Epithelial cell of proximal tubule (primary cell): ENCODE measurements around the gene TRPM3. TPM values are rescaled to one million over a fixed set of nuclear protein-coding genes. Genes with fewer than 3 reads are reported as not detected.

ENCODE experiments used
- DNase-seq: peaks from one replicate; pipeline ENCODE4 v3.0.0-alpha.2; 2011; ENCODE audit warnings: low read depth
- H3K4me3 ChIP-seq: 2 replicates; pipeline ENCODE4 v1.5.1; 2011; ENCODE audit warnings: low read depth, mild to moderate bottlenecking, low read length
- total RNA-seq: library from RNA; depleted of rRNA; stranded (reverse); fragments of >200 nt; gene quantifications from 2 replicates; pipeline ENCODE4 v1.2.3, GENCODE V29; 2015
- TF ChIP-seq, protein P1 (sequence below): conservative IDR thresholded peaks from 2 replicates; pipeline ENCODE4 v1.5.1; 2012; ENCODE audit warnings: low read depth, mild to moderate bottlenecking, low read length

TRPM3 gene
- total RNA-seq, 1 donor from 2014 or later, result not detected

DNA sequence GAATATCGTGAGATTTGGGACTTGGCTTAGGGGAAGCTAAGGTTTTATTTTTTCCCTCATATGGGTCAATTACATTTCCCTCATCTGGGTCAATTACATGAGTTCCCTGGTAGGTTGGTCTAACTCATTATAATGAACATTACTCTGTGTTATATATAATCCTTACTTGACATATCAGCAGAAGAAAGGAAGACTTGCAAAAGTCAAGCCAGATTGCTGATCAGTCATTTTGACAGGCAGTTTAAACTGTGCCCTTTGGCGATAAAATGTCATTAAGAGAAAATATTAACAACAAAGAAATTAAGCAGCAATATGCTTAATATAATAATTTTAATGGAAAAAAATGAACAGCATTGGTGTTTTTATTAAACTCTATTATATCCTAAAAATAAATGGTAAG is 23.1 kb upstream of the TRPM3 start:
- TF ChIP-seq, protein P1, sequence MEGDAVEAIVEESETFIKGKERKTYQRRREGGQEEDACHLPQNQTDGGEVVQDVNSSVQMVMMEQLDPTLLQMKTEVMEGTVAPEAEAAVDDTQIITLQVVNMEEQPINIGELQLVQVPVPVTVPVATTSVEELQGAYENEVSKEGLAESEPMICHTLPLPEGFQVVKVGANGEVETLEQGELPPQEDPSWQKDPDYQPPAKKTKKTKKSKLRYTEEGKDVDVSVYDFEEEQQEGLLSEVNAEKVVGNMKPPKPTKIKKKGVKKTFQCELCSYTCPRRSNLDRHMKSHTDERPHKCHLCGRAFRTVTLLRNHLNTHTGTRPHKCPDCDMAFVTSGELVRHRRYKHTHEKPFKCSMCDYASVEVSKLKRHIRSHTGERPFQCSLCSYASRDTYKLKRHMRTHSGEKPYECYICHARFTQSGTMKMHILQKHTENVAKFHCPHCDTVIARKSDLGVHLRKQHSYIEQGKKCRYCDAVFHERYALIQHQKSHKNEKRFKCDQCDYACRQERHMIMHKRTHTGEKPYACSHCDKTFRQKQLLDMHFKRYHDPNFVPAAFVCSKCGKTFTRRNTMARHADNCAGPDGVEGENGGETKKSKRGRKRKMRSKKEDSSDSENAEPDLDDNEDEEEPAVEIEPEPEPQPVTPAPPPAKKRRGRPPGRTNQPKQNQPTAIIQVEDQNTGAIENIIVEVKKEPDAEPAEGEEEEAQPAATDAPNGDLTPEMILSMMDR, result no peak
- no peak overlapping the region for H3K4me3 ChIP-seq
- no peak for DNase-seq

DNA sequence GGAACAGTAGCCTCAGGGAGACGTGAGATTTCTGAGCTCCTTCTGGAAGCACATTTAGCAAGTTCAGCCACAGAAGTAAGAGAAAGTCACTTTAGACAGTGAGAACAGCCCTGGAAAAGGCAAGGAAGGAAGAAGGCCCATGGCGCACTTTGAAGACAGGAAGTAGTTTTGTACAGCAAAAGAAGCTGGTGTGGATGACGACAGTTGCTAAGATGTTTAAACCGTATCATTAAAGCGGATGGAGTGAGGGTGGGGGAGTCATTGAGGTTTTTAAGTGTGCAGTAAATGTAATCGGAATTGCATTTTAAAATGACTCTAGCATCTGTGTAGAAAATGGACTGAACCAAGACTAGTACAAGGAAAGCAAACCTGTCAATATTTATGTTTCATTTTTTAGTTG is 15.3 kb upstream of the TRPM3 start:
- TF ChIP-seq, protein P1, result no peak
- no peak for DNase-seq
- no peak overlapping the region for H3K4me3 ChIP-seq

DNA sequence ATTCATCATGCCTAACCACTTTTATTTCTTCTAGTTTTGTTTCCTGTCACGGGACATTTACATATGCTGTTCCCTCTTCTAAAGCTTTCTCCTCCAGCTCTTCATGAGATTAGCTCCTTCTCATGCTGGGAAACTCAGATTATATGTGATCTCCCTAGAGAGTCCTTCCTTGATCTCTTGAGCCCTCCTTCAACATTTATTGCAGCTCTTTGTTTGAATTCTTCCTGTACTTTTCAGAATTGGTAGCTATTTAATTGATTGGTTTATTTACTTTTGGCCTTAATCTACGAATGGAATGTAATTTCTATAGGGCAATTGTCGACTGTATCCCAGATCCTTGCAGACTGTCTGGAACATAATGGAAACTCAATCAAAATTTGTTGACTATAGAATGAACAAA is 9.7 kb upstream of the TRPM3 start:
- DNase-seq, result no peak
- TF ChIP-seq, protein P1, result no peak

DNA sequence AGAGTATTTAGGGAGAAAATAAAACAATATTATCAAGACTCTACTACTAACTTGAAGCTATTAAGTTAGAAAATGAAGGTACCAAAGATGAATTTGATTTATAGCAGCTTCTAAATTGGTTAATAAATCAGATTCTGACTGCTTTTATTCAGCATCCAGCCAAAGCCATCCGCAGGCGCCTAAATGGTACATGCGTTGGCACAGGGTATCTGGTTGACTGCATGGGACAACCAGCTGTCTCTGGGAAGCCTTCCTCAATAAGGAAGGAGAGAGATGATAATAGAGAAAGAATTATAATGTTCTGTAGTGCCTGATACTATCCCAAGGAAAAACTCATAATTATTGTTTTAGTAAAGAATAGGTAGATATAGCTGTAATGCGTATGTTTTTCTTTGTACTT is 9.1 kb upstream of the TRPM3 start:
- no peak for DNase-seq

More for the DNA sequence above, 9.7 kb upstream of the TRPM3 start:
- no peak overlapping the region for H3K4me3 ChIP-seq

DNA sequence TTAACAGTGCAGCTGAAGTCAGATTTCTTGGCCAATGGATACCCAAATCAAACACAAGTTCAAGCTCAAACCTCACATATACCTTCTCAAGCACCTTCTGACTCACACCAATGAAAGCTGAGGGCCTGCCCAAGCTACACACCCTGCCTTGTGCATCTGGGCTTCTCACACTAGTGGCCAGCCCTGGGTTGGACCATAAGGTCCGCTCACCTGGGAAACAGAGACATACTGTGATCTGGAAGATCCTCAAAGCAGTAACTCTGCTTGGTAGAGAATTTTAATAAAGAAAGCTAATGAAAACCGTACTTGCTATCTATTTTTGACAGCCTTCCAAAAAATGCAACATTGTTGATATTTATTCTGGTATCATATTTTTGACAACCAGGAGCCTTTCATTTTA is 7.4 kb upstream of the TRPM3 start:
- DNase-seq, result no peak
- no peak overlapping the region for H3K4me3 ChIP-seq
- TF ChIP-seq, protein P1, result no peak

More for the DNA sequence above, 9.1 kb upstream of the TRPM3 start:
- no peak overlapping the region for H3K4me3 ChIP-seq
- TF ChIP-seq, protein P1, result no peak

DNA sequence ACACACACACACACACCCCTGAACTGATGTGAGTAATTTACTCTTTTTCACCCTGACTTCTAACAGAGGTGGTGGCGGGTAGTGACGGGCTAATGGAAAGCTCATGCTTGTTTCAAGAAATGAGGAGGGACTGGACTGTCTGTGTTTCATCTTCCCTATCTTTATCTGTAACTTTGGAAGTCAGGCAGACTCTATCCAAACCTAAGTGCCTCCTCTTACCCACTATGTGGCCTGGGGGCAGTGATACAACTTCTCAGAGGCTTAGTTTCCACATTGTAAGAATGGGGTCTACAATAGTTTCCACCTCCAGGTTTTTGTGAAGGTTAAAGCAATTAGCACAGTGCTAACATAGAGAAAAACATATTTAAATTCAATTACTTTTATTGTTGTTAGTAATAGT is 5.9 kb upstream of the TRPM3 start:
- no peak for DNase-seq
- H3K4me3 ChIP-seq, result no peak overlapping the region
- TF ChIP-seq, protein P1, result no peak

DNA sequence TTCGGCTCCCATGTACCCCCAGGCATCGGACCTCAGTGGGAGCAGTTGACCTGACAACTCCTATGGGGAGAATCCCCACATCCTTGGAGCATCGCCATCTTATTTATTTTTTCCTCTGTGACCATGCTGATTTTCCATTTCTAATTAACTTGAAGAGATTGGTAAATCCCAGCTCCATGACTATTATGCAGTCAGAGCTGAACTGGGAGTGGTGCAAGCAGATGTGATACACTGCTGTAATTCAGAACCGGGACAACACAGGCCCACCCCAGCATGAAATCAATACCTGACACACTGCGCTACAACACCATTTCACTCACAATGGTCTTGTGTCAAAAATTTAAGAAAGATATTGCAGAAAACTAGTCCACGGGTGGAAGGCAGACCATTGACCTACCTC is 1.0 kb upstream of the TRPM3 start:
- TF ChIP-seq, protein P1, result no peak
- DNase-seq, result no peak
- H3K4me3 ChIP-seq, result no peak overlapping the region
